HEK293T (cell line): Measurements from ENCODE around the gene ASS1.

Source experiments
- CTCF ChIA-PET: fragments of 350-600 bp; formaldehyde crosslinking; extraction: SDS; loops from one replicate; lab custom pipeline; 2021; ENCODE audit warnings: antibody characterized with exemption, inconsistent platforms; lab: Yijun Ruan, JAX
- POLR2A ChIA-PET: fragments of 350-600 bp; formaldehyde crosslinking; extraction: SDS; loops from one replicate; lab custom pipeline; 2020; ENCODE audit warnings: antibody characterized with exemption, inconsistent platforms; lab: Yijun Ruan, JAX
- DNase-seq: peaks from one replicate; pipeline ENCODE4 v3.0.0; 2012; ENCODE audit warnings: mixed read lengths; ENCODE audit errors: extremely low spot score
- ARNT ChIP-seq: fragments of 450-650 bp; IDR thresholded peaks from 2 replicates; pipeline ENCODE4 v1.6.1; 2017; ENCODE audit warnings: mild to moderate bottlenecking
- BHLHE40 ChIP-seq: fragments of 450-650 bp; IDR thresholded peaks from 2 replicates; pipeline ENCODE4 v1.6.1; 2016; ENCODE audit warnings: mild to moderate bottlenecking, moderate library complexity, borderline replicate concordance
- CTBP1 ChIP-seq: fragments of 450-650 bp; IDR thresholded peaks from 2 replicates; pipeline ENCODE4 v1.6.1; 2016; ENCODE audit warnings: borderline replicate concordance
- ELF4 ChIP-seq: fragments of 450-650 bp; IDR thresholded peaks from 2 replicates; pipeline ENCODE4 v1.6.1; 2017; ENCODE audit warnings: antibody characterized with exemption
- FOXA1 ChIP-seq: fragments of 450-650 bp; IDR thresholded peaks from 2 replicates; pipeline ENCODE4 v1.6.1; 2016; ENCODE audit warnings: mild to moderate bottlenecking
- FOXK2 ChIP-seq: fragments of 450-650 bp; IDR thresholded peaks from 2 replicates; pipeline ENCODE4 v1.6.1; 2016; ENCODE audit warnings: mild to moderate bottlenecking
- FOXM1 ChIP-seq: fragments of 450-650 bp; IDR thresholded peaks from 2 replicates; pipeline ENCODE4 v1.6.1; 2017; ENCODE audit warnings: mild to moderate bottlenecking, borderline replicate concordance
- HDGF ChIP-seq: fragments of 450-650 bp; IDR thresholded peaks from 2 replicates; pipeline ENCODE4 v1.6.1; 2017; ENCODE audit warnings: antibody characterized with exemption, borderline replicate concordance
- L3MBTL2 ChIP-seq: fragments of 450-650 bp; conservative IDR thresholded peaks from 2 replicates; pipeline ENCODE4 v1.6.1; 2016; ENCODE audit warnings: mild to moderate bottlenecking
- LEF1 ChIP-seq: fragments of 450-650 bp; IDR thresholded peaks from 2 replicates; pipeline ENCODE4 v1.6.1; 2017; ENCODE audit warnings: mild to moderate bottlenecking, borderline replicate concordance
- NFRKB ChIP-seq: fragments of 450-650 bp; IDR thresholded peaks from 2 replicates; pipeline ENCODE4 v1.6.1; 2016; ENCODE audit warnings: mild to moderate bottlenecking, moderate library complexity
- SP1 ChIP-seq: fragments of 450-650 bp; IDR thresholded peaks from 2 replicates; pipeline ENCODE4 v1.6.1; 2017
- SUZ12 ChIP-seq: fragments of 450-650 bp; IDR thresholded peaks from 2 replicates; pipeline ENCODE4 v1.6.1; 2016; ENCODE audit warnings: mild to moderate bottlenecking
- TARDBP ChIP-seq: fragments of 450-650 bp; IDR thresholded peaks from 2 replicates; pipeline ENCODE4 v1.6.1; 2016
- ZNF384 ChIP-seq: fragments of 450-650 bp; IDR thresholded peaks from 2 replicates; pipeline ENCODE4 v1.6.1; 2016
- TF ChIP-seq, protein P1 (sequence below): fragments of 450-650 bp; IDR thresholded peaks from 2 replicates; pipeline ENCODE4 v1.6.1; 2016

ASS1 gene

DNA sequence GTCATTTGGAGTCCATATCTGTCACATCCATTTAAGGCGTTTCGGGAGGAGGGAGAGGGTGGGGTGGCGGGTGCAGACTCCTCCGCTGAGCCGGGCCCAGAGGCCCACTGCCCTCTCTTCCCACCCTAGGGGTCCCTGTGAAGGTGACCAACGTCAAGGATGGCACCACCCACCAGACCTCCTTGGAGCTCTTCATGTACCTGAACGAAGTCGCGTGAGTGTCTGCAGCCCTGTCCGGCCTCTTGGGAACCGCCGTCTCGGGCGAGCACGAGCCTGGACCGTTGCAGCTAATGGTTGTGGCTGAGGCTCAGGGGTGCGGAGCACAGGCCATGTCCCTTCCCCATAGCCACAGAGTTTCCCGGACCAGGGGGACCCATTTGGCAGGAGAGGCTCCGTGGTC lies 34.8 kb downstream of the ASS1 start:
- ChIA-PET POLR2A (no interaction called here), CTCF (no interaction called here)
- DNase-seq = no peak
- TF ChIP-seq FOXM1 (no peak), LEF1 (no peak), SP1 (no peak), L3MBTL2 (no peak), SUZ12 (no peak)

DNA sequence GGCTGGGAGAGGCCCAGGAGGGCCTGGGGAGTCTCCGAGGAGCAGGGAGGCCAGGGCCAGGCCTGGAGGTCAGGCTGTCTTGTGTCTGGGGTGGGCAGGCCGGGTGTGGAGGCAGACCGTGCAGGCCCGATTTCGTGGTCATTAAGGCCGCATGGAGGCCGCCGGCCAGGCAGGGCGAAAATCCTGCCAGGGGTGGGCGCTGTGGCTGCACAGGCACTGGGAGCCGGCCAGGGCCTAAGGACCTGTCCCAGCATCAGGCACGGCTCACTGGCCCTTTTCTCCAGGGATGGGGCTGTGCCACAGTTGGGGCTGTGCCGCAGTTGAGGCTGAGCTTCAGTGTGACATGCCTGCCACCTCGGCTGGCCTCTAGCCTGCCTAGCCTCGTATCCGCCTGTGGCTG lies 35.9 kb downstream of the ASS1 start:
- CTCF ChIA-PET = no interaction called here
- POLR2A ChIA-PET = no interaction called here
- no peak for TF ChIP-seq BHLHE40
- no peak for TF ChIP-seq HDGF
- no peak for TF ChIP-seq L3MBTL2
- TF ChIP-seq ELF4 = no peak
- TF ChIP-seq ZNF384 = no peak
- TF ChIP-seq ARNT = no peak
- no peak for TF ChIP-seq FOXA1
- no peak for TF ChIP-seq SP1
- TF ChIP-seq SUZ12 = no peak
- TF ChIP-seq, protein P1, sequence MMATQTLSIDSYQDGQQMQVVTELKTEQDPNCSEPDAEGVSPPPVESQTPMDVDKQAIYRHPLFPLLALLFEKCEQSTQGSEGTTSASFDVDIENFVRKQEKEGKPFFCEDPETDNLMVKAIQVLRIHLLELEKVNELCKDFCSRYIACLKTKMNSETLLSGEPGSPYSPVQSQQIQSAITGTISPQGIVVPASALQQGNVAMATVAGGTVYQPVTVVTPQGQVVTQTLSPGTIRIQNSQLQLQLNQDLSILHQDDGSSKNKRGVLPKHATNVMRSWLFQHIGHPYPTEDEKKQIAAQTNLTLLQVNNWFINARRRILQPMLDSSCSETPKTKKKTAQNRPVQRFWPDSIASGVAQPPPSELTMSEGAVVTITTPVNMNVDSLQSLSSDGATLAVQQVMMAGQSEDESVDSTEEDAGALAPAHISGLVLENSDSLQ = no peak
- TF ChIP-seq FOXM1 = no peak
- TF ChIP-seq TARDBP = no peak
- no peak for TF ChIP-seq CTBP1
- TF ChIP-seq NFRKB = no peak
- DNase-seq = no peak

DNA sequence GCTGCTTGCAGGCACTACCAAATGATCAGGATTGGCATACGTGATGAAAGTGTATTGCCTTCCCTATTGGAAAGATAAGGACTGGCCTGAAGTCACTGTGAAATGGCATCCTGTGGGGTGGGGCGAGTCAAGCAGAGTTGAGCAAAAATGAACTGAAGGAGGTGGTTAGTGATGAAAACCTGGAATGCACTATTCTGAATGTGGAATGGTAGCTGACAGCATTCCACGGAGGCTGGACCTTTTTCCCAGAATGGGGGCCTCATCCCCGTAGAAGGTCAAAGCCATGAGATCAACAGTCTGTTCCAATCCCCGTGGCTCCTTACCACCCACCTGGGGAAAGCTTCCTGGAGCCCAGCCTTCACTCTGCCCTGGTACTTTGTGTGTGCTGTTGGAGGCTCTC lies 37.7 kb downstream of the ASS1 start:
- CTCF ChIA-PET = no interaction called here
- DNase-seq = no peak
- POLR2A ChIA-PET = no interaction called here
- no peak for TF ChIP-seq CTBP1
- no peak for TF ChIP-seq SUZ12
- TF ChIP-seq FOXM1 = no peak
- TF ChIP-seq BHLHE40 = no peak
- TF ChIP-seq TARDBP = no peak

DNA sequence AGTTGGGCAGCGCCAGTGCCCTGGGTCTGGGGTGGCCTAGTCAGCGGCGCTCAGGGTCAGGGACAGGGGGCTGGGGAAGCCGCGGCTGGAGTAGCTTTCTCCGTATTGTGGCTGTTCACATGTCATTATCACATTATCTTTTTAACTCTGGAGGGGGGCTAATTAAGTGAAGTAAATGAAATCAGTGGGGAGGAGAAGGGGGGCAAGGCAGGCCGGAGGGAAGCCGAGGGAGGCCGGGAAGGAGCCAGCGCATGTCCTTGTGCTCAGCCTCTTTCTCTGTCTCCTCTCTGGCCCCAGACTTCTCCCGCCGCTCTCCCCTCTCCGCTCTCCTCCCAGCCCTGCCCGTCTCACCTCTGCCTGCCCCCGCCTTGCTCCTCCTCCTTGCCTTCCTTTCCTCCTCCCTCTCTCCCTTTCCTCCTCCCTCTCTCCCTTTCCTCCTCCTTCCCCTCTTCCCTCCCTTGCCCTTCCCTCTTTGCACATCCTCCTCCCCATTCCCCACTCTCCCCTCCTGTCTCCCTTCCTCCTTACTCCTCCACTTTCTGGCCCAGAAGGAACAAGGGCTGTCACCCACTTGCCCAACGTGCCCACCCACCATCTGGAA lies 38.7 kb downstream of the ASS1 start:
- POLR2A ChIA-PET = no interaction called here
- no peak for DNase-seq
- TF ChIP-seq FOXK2 (no peak), SUZ12 (no peak), SP1 (no peak), L3MBTL2 (no peak), ZNF384 (no peak), NFRKB (no peak), FOXA1 (no peak), HDGF (no peak)
- CTCF ChIA-PET = no interaction called here

DNA sequence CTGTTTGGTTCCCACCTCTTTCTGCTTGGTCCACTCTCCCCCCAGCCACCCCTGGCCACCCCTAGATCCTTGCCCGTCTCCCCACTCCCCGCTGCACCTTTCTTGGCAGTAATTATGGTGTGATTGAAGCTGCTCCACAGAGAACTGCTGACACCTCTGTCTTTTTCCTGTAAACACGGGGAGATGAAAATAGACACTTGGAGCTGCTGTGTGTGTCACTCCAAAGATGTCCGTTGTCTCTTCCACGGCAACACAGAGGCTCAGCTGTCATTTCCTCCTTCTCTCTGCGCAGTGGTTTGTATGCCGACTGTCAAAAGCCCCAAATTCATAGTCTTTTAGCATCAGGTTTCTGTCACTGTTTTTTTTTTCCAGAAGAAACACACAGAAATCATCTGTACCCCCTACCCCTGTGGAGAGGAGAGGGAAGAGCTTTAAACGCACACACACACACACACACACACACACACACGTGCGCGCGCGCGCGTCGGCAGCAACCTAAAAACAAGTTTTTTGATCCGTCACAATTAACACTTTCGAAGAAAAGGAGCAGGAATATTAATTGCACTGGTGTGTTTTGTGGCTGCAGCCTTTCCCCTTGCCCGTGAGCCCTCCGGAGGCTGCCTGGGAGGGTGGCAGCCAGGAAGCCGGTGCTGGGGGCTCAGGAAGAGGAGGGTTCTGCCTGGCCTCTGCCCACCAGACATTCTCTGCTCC lies 39.8 kb downstream of the ASS1 start:
- ChIA-PET CTCF (no interaction called here), POLR2A (no interaction called here)
- no peak for DNase-seq
- TF ChIP-seq HDGF (no peak), LEF1 (no peak), NFRKB (no peak), BHLHE40 (no peak), SP1 (no peak), ZNF384 (no peak), FOXA1 (no peak)
- TF ChIP-seq, protein P1 = no peak

DNA sequence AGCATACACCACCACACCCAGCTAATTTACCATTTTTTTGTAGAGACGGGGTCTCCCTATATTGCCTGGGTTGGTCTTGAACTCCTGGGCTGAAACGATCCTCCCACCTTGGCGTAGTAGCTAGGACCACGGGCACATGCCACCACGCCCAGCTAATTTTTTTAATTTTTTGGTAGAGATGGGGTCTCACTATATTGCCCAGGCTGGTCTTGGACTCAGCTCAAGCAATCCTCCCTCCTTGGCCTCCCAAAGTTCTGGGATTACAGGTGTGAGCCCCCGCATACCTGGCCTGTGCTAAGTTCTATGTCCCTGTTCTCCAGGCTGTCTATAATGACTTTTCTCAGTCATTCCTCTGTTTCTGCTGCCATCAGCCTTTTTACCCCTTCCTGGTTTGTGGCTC lies 41.3 kb downstream of the ASS1 start:
- no peak for DNase-seq
- POLR2A ChIA-PET = interaction anchor here (0.6 kb wide), 1 partner anchor 92 kb away, joined by 3 read pairs; no protein-coding TSS in a partner anchor
- CTCF ChIA-PET = no interaction called here
- TF ChIP-seq L3MBTL2 = no peak
- TF ChIP-seq ELF4 = no peak
- no peak for TF ChIP-seq SP1
- TF ChIP-seq TARDBP = no peak
- no peak for TF ChIP-seq SUZ12
- no peak for TF ChIP-seq CTBP1
- no peak for TF ChIP-seq NFRKB
- no peak for TF ChIP-seq FOXK2
- no peak for TF ChIP-seq FOXA1
- TF ChIP-seq ZNF384 = no peak
- TF ChIP-seq, protein P1 = no peak
- TF ChIP-seq BHLHE40 = no peak
- TF ChIP-seq LEF1 = no peak
- TF ChIP-seq ARNT = no peak
- no peak for TF ChIP-seq HDGF
- no peak for TF ChIP-seq FOXM1
